Measurements from ENCODE around the gene MIPOL1.

Gene MIPOL1

GRCh38 chr14:37596790-37597472, 399.2 kb downstream of the MIPOL1 start:
- DNase-seq (ENCODE audit: low read depth, low spot score), result no peak

- DNase-seq (ENCODE audit: low read depth, low spot score), result no peak
Observed at GRCh38 chr14:37597538-37597913, 399.8 kb downstream of the MIPOL1 start.

DNA sequence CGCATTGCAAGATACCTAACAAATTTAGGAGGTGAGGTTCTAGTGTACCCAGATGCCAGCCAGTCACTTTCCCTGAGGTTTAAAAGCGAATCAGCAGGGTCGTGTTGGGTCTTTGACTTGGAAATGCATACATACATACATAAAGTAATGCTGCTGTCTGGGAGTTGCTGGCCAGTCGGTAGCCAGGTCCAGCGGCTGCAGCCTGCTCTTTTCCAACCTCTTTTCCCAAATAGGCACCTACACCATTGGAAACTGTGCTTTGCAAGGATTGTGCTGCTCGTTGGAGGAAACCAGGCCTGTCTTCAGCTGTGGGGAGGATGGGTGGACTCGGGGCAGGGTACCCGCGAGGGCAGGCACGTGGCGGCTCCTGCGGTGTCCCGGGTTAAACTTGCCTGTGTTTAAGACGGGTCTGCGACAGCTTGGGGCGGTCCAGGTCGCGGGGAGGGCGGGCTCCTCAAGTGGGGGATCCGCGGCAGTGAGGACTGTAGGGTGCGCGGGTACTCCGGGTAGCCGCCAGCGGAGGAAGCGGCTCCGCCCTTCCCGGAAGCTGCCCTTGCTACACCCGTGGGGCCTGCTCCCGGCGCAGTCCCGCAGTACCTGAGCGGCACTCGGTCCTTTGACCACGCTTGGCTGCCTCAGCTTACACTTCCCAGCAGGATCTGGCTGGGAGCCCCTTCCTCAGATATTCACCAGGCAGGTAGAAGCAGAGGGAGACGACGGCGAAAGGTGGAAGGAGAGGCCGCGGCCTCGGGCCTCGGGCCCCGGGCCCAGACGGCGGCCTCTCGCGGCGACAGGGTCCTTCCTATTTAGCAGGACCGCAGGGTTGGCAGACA, 400.4 kb downstream of the MIPOL1 start:
- no peak for DNase-seq (ENCODE audit: low read depth, low spot score)

- no peak for DNase-seq (ENCODE audit: low read depth, low spot score)
Observed at GRCh38 chr14:37598747-37599506, 401.2 kb downstream of the MIPOL1 start.

DNA sequence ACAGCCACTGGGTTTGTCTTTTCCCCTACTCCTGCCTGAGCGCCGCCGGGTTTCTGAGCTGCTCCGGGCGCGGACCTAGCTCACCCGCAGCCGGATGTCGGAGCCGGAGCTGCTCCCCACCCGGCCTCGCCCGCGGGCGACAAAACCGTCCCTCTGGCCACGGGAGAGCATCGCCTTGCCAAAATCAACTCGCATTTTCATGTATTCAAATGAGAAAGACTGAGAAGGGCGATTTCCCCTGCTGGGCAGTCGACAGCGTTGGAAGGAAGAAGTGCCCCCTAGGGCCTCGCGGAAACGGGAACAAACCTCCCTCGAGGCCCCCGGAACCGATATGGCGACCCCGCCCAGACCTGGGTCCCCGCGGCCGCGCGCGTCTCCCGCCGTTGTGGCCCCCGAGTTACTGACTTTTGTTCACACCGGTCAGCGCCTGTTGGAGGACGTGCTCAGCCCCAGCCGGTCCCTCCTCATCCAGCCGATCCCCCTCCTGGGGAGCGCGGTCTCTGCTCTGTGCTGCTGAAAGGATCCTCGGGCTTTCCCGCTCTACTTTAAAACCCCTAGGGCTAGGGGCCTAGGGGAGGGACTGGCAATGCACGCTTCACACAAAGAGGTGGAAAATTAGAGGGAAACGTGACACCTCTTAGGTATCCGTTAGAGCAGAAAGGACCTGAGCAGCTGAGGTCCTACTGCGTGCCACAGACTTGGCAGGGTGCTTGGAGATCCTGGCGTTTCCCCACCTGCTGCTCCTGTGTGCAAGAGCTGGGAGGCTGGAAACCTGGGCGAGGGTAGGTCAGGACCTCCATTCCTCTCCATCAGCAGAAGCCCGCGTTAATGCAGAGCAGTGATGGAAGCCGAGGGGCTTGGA, 402.0 kb downstream of the MIPOL1 start:
- no peak for DNase-seq (ENCODE audit: low read depth, low spot score)

- no peak for DNase-seq (ENCODE audit: low read depth, low spot score)
Observed at GRCh38 chr14:37600880-37601741, 403.4 kb downstream of the MIPOL1 start.

GRCh38 chr14:37601865-37602264, 404.1 kb downstream of the MIPOL1 start:
- DNase-seq (ENCODE audit: low read depth, low spot score), result no peak

All from iPS DF 19.7 (cell line).